Liver (tissue), 3 donors: ENCODE data around the gene FRRS1.

Experiments used
- EGR1 ChIP-seq, 2 donors: IDR thresholded peaks; 2 replicates each; pipeline ENCODE4 v1.6.1; 2016 to 2018; ENCODE audit warnings: antibody characterized with exemption in 2 of 2, low read depth in 2 of 2
- GABPA ChIP-seq, 2 donors: IDR thresholded peaks in 1 of 2; conservative IDR thresholded peaks in 1 of 2; 2 replicates each; pipeline ENCODE4 v1.6.1; 2016; ENCODE audit warnings: antibody characterized with exemption in 2 of 2, mild to moderate bottlenecking in 1 of 2, moderate library complexity in 1 of 2
- MAX ChIP-seq: IDR thresholded peaks from 2 replicates; pipeline ENCODE4 v1.6.1; 2016; ENCODE audit warnings: antibody characterized with exemption
- RAD21 ChIP-seq, 2 donors: IDR thresholded peaks; 2 replicates each; pipeline ENCODE4 v1.6.1; 2016; ENCODE audit warnings: antibody characterized with exemption in 2 of 2, mild to moderate bottlenecking in 2 of 2
- SP1 ChIP-seq: IDR thresholded peaks from 2 replicates; pipeline ENCODE4 v1.6.1; 2018; ENCODE audit warnings: antibody characterized with exemption, mild to moderate bottlenecking
- TAF1 ChIP-seq: conservative IDR thresholded peaks from 2 replicates; pipeline ENCODE4 v1.6.1; 2016; ENCODE audit warnings: antibody characterized with exemption, mild to moderate bottlenecking
- TF ChIP-seq, protein P1 (sequence below): fragments of 150-350 bp; IDR thresholded peaks from 2 replicates; pipeline ENCODE4 v1.5.1; 2017; ENCODE audit warnings: improper control_type of control experiment, low read depth, low read length; ENCODE audit not compliant: missing input control
- donor health status: healthy.
- donor health status: healthy.

GRCh38 chr1:99713006-99713405 lies 53.4 kb downstream of the FRRS1 start:
- TF ChIP-seq TAF1, result no peak
- TF ChIP-seq, protein P1, sequence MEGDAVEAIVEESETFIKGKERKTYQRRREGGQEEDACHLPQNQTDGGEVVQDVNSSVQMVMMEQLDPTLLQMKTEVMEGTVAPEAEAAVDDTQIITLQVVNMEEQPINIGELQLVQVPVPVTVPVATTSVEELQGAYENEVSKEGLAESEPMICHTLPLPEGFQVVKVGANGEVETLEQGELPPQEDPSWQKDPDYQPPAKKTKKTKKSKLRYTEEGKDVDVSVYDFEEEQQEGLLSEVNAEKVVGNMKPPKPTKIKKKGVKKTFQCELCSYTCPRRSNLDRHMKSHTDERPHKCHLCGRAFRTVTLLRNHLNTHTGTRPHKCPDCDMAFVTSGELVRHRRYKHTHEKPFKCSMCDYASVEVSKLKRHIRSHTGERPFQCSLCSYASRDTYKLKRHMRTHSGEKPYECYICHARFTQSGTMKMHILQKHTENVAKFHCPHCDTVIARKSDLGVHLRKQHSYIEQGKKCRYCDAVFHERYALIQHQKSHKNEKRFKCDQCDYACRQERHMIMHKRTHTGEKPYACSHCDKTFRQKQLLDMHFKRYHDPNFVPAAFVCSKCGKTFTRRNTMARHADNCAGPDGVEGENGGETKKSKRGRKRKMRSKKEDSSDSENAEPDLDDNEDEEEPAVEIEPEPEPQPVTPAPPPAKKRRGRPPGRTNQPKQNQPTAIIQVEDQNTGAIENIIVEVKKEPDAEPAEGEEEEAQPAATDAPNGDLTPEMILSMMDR, result no peak
- no peak for TF ChIP-seq SP1
- no peak for TF ChIP-seq RAD21 (IDR thresholded peaks at IDR 0.05)
- no peak for TF ChIP-seq GABPA (IDR thresholded peaks at IDR 0.05 in 1 of 2, conservative IDR thresholded peaks at IDR 0.05 in 1 of 2)
- TF ChIP-seq MAX, result no peak
- TF ChIP-seq EGR1 (IDR thresholded peaks at IDR 0.05; ENCODE audit: low read depth in 2 of 2), result no peak
